HepG2 (cell line): ENCODE data around the gene TM4SF5. TPM values are rescaled to one million over a fixed set of nuclear protein-coding genes. Genes with fewer than 3 reads are reported as not detected.

Experiments
- ATF1 ChIP-seq: IDR thresholded peaks from 2 replicates; pipeline ENCODE4 v1.6.1; 2016; ENCODE audit warnings: mild to moderate bottlenecking, control low read depth
- GATAD1 ChIP-seq: IDR thresholded peaks from 2 replicates; pipeline ENCODE4 v1.6.1; 2016; ENCODE audit warnings: missing genetic modification reagents, missing compliant biosample characterization
- HDAC2 ChIP-seq: sonication (generic); formaldehyde crosslinking; IDR thresholded peaks from 2 replicates; pipeline ENCODE4 v1.4.0; 2020; ENCODE audit warnings: missing genetic modification reagents
- HMG20A ChIP-seq: IDR thresholded peaks from 2 replicates; pipeline ENCODE4 v1.6.1; 2016; ENCODE audit warnings: borderline replicate concordance
- IRF1 ChIP-seq: sonication (generic); formaldehyde crosslinking; IDR thresholded peaks from 2 replicates; pipeline ENCODE4 v1.4.0; 2020; ENCODE audit warnings: low read depth, mild to moderate bottlenecking, missing genetic modification reagents
- LBX2 ChIP-seq: sonication (generic); formaldehyde crosslinking; IDR thresholded peaks from 2 replicates; pipeline ENCODE4 v1.5.0; 2020; ENCODE audit warnings: missing genetic modification reagents, mild to moderate bottlenecking, borderline replicate concordance
- MXD1 ChIP-seq: sonication (generic); formaldehyde crosslinking; IDR thresholded peaks from 2 replicates; pipeline ENCODE4 v1.4.0; 2020; ENCODE audit warnings: mild to moderate bottlenecking, missing genetic modification reagents
- MXI1 ChIP-seq: IDR thresholded peaks from 3 replicates; pipeline ENCODE4 v1.6.1; 2012; ENCODE audit warnings: low read depth, low read length, inconsistent platforms, borderline replicate concordance
- NFE2L1 ChIP-seq: sonication (generic); formaldehyde crosslinking; IDR thresholded peaks from 2 replicates; pipeline ENCODE4 v1.4.0; 2020; ENCODE audit warnings: missing genetic modification reagents, mild to moderate bottlenecking, borderline replicate concordance
- PAX8 ChIP-seq: sonication (generic); formaldehyde crosslinking; IDR thresholded peaks from 2 replicates; pipeline ENCODE4 v1.8.0; 2022; ENCODE audit warnings: mild to moderate bottlenecking, missing genetic modification reagents, borderline replicate concordance
- RXRB ChIP-seq: IDR thresholded peaks from 2 replicates; pipeline ENCODE4 v1.6.1; 2016; ENCODE audit warnings: borderline replicate concordance, missing genetic modification reagents, missing compliant biosample characterization
- YEATS4 ChIP-seq: sonication (generic); formaldehyde crosslinking; IDR thresholded peaks from 2 replicates; pipeline ENCODE4 v1.4.0; 2020; ENCODE audit warnings: missing genetic modification reagents, borderline replicate concordance
- ZBTB21 ChIP-seq: sonication (generic); formaldehyde crosslinking; IDR thresholded peaks from 2 replicates; pipeline ENCODE4 v1.4.0; 2020; ENCODE audit warnings: missing genetic modification reagents
- ZFYVE20 ChIP-seq: sonication (generic); formaldehyde crosslinking; IDR thresholded peaks from 2 replicates; pipeline ENCODE4 v1.8.0; 2023; ENCODE audit warnings: low read depth, mild to moderate bottlenecking, moderate library complexity, missing genetic modification reagents, borderline replicate concordance
- ZHX1 ChIP-seq: sonication (generic); formaldehyde crosslinking; IDR thresholded peaks from 2 replicates; pipeline ENCODE4 v1.8.1; 2022; ENCODE audit warnings: low read depth, mild to moderate bottlenecking, missing genetic modification reagents
- ZNF17 ChIP-seq: sonication (generic); formaldehyde crosslinking; IDR thresholded peaks from 2 replicates; pipeline ENCODE4 v1.5.0; 2020; ENCODE audit warnings: mild to moderate bottlenecking, missing genetic modification reagents
- ZNF441 ChIP-seq: sonication (generic); formaldehyde crosslinking; IDR thresholded peaks from 2 replicates; pipeline ENCODE4 v1.7.0; 2021; ENCODE audit warnings: missing genetic modification reagents, borderline replicate concordance
- ZNF574 ChIP-seq: sonication (generic); formaldehyde crosslinking; IDR thresholded peaks from 2 replicates; pipeline ENCODE4 v1.4.0; 2020; ENCODE audit warnings: missing genetic modification reagents
- ZNF773 ChIP-seq: sonication (generic); formaldehyde crosslinking; IDR thresholded peaks from 2 replicates; pipeline ENCODE4 v1.4.0; 2020; ENCODE audit warnings: missing genetic modification reagents, borderline replicate concordance
- ZNF878 ChIP-seq: sonication (generic); formaldehyde crosslinking; IDR thresholded peaks from 2 replicates; pipeline ENCODE4 v1.8.1; 2023; ENCODE audit warnings: mild to moderate bottlenecking, missing genetic modification reagents, moderate library complexity
- ZSCAN12 ChIP-seq: sonication (generic); formaldehyde crosslinking; IDR thresholded peaks from 2 replicates; pipeline ENCODE4 v1.9.0; 2021; ENCODE audit warnings: mild to moderate bottlenecking, missing genetic modification reagents
- polyA plus RNA-seq, 8 experiments: library from polyadenylated mRNA; depleted of rRNA in 3 of 8; stranded (reverse) in 7 of 8; unstranded in 1 of 8; fragments of >200 nt; fragmentation: Illumina TruSeq in 4 of 8; extraction: Trizol in 4 of 8; gene quantifications; 2 replicates each; pipeline versions ENCODE4 v1.2.1 to v1.2.3, GENCODE V29; 2011 to 2016; ENCODE audit warnings: low read depth in 4 of 8, missing spikeins in 1 of 8, mixed read lengths in 1 of 8; ENCODE audit not compliant: insufficient read depth in 1 of 8
- total RNA-seq, 5 experiments: library from RNA; depleted of rRNA; stranded (reverse); fragments of >200 nt; fragmentation: Illumina TruSeq; extraction: Trizol; gene quantifications; 2 replicates each; pipeline ENCODE4 v1.2.3, GENCODE V29; 2016; ENCODE audit warnings: low read depth in 1 of 5

Gene TM4SF5
- total and polyA plus RNA-seq, 2 of the 13 experiments (the other 11 are each of a cell fraction or from before 2014, with no cell fraction given) = 30.1 to 126 TPM

- TF ChIP-seq ZHX1 (CRISPR knock-in tag) (peak; percentile 82), ZNF878 (CRISPR knock-in tag) (peak; percentile 82; the same call in 1 of the 2 replicates), RXRB (0 out of 2 replicates have a peak, but pooled peaks have one; percentile 20), GATAD1 (no peak), YEATS4 (peak; percentile 80), ZNF574 (peak; percentile 86), PAX8 (CRISPR knock-in tag) (no peak), IRF1 (no peak), ZNF441 (0 out of 2 replicates have a peak, but pooled peaks have one; percentile 80), ATF1 (CRISPR knock-in tag) (no peak), MXI1 (peak; percentile 59; the same call in 1 of the 3 replicates), ZFYVE20 (CRISPR knock-in tag) (no peak), ZSCAN12 (CRISPR knock-in tag) (0 out of 2 replicates have a peak, but pooled peaks have one; percentile 77), MXD1 (CRISPR knock-in tag) (no peak; the same call in none of the 2 replicates), NFE2L1 (CRISPR knock-in tag) (no peak), ZNF17 (no peak), ZNF773 (CRISPR knock-in tag) (0 out of 2 replicates have a peak, but pooled peaks have one; percentile 4), HDAC2 (CRISPR knock-in tag) (no peak; the same call in 1 of the 2 replicates), LBX2 (CRISPR knock-in tag) (no peak), HMG20A (CRISPR knock-in tag) (no peak), ZBTB21 (CRISPR knock-in tag) (peak; percentile 78)
Observed at GRCh38 chr17:4789951-4790704, 18.4 kb downstream of the TM4SF5 start (continued).
